ENCODE measurements around the gene RPS6KA2. TPM values are rescaled to one million over a fixed set of nuclear protein-coding genes. Genes with fewer than 3 reads are reported as not detected.

RPS6KA2 gene
- total and polyA plus RNA-seq, 7 experiments from 2014 or later: 4.5 to 17.1 (median 6.6) TPM

- peaks cover 6 to 32% (median 15%) of the 10 kb centered on the region in 5 donors for H3K27me3 Mint-ChIP-seq
- ATAC-seq: no peak
- peak overlapping the region in 1 of 9 donors; percentile 16 for H3K27ac Mint-ChIP-seq
- no peaks in the 10 kb centered on the region for H3K9me3 ChIP-seq (ENCODE audit: control insufficient read depth in 2 of 3, low read length in 3 of 3)
- peaks cover 0 to 4% (median 0%) of the 10 kb centered on the region in 5 donors for H3K36me3 Mint-ChIP-seq
- H3K4me1 ChIP-seq (ENCODE audit: control insufficient read depth in 2 of 2, insufficient read depth in 2 of 2, low read length in 2 of 2): no peaks in the 10 kb centered on the region
- peaks cover 0 to 18% (median 10%) of the 10 kb centered on the region in 7 donors for H3K4me1 Mint-ChIP-seq
- intact Hi-C loops (cut with micrococcal nuclease): no loop called here
- H3K4me3 Mint-ChIP-seq: peak overlapping the region in 5 of 10 donors; percentile 2 to 69 (median 37)
- POLR2A ChIA-PET: interaction anchor here (0.6 kb wide), 1 partner anchor 357 kb away, joined by 5 read pairs; no protein-coding TSS in a partner anchor
- no peaks in the 10 kb centered on the region for H3K27me3 ChIP-seq (ENCODE audit: control insufficient read depth in 2 of 2, insufficient read depth in 2 of 2, low read length in 2 of 2)
- H3K4me3 ChIP-seq (ENCODE audit: low read length): no peak overlapping the region
- CTCF ChIA-PET: no interaction called here
- DNase-seq: no peak
- no peaks in the 10 kb centered on the region for H3K36me3 ChIP-seq (ENCODE audit: control insufficient read depth in 2 of 3, insufficient read depth in 3 of 3, low read length in 3 of 3)
- H3K9me3 Mint-ChIP-seq: peaks cover 0 to under 1% (median 0%) of the 10 kb centered on the region in 11 donors
- no peak overlapping the region for H3K27ac ChIP-seq (ENCODE audit: low read depth, low read length)
These were observed 30.5 kb upstream of the RPS6KA2 start for GRCh38 chr6:166657531-166657930.

DNA sequence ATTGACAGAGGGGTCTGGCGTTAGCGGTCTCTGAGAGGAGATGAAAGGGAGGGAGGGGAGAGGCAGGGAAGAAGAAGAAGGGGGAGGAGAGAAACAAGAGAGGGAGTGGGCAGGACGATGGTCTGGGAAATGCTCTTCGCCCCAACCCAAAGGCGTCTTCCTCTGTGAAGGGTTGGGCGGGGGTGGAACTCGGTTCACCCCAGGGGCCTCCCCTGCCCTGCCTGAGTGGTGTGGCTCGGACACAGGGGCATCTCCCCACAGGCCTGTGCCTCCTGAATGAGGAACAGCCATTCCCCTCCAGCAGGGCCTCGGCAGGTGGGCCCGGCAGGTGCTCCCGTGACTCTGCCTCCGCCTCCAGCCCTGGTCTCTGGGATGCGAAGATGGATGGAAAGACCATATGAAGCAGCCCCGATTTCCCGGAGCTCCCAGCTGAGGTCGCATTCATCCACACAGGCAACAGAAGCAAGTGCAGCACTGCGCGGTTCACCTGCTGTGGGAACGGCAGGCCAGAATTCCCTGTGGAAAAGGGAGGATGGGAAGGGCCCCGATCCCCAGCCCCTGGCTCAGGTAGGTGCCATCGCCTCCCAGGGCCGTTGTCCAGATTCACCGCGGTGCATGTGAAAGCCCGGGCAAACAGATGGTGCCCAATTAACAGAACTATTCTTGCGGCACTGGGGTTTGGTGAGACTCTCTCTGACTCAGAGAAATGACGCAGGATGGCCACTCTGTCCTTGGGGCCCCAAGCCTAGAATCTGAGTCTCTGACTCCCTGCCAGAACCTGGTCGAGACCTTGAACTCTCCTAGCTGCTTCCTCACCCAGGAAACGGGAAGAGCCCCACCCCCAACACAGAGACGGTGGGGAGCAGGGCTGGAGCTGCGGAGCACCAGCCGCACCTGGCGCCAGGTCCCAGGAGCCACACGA lies 29.4 kb upstream of the RPS6KA2 start:
- peaks cover 0 to 18% (median 10%) of the 10 kb centered on the region in 7 donors for H3K4me1 Mint-ChIP-seq
- H3K36me3 Mint-ChIP-seq: peaks cover 0 to 4% (median 0%) of the 10 kb centered on the region in 5 donors
- peak overlapping the region in 5 of 10 donors; percentile 30 to 69 (median 37) for H3K4me3 Mint-ChIP-seq
- H3K4me3 ChIP-seq (ENCODE audit: low read length): no peak overlapping the region
- H3K36me3 ChIP-seq (ENCODE audit: control insufficient read depth in 2 of 3, insufficient read depth in 3 of 3, low read length in 3 of 3): no peaks in the 10 kb centered on the region
- DNase-seq: no peak
- ChIA-PET CTCF (no interaction called here), POLR2A (interaction anchor here (0.6 kb wide), 1 partner anchor 356 kb away, joined by 5 read pairs; no protein-coding TSS in a partner anchor)
- no peaks in the 10 kb centered on the region for H3K9me3 Mint-ChIP-seq
- ATAC-seq: peak; percentile 32
- intact Hi-C loops (cut with micrococcal nuclease): no loop called here
- H3K27ac ChIP-seq (ENCODE audit: low read depth, low read length): no peak overlapping the region
- H3K27me3 Mint-ChIP-seq: peaks cover 5 to 30% (median 15%) of the 10 kb centered on the region in 5 donors
- no peaks in the 10 kb centered on the region for H3K9me3 ChIP-seq (ENCODE audit: control insufficient read depth in 2 of 3, low read length in 3 of 3)
- H3K27ac Mint-ChIP-seq: no peak overlapping the region
- no peaks in the 10 kb centered on the region for H3K27me3 ChIP-seq (ENCODE audit: control insufficient read depth in 2 of 2, insufficient read depth in 2 of 2, low read length in 2 of 2)
- no peaks in the 10 kb centered on the region for H3K4me1 ChIP-seq (ENCODE audit: control insufficient read depth in 2 of 2, insufficient read depth in 2 of 2, low read length in 2 of 2)

DNA sequence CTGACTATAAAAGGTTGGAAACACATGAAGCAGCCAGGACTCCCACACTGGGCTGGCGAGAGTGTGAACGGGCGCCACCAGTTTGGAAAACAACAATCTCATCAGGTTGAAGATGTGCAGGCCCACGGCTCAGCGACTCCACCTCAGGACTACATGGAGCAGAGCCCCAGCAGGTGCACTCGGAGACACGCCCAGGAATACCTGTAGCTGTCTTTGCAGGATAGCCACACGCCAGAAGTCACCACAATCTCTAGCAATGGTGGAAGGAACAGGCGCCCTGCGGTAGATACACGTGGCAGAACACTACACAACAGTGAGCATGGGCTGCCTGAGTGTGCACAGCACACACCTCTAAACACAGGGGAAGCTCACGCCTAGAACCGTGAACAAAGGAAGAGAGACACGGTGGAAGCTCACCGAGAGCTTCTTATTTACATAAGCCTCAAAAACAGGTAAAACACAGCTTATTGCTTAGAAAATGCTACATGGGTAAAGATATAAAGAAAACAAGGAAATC lies 28.7 kb upstream of the RPS6KA2 start:
- Mint-ChIP-seq H3K4me1 (peaks cover 0 to 18% (median 10%) of the 10 kb centered on the region in 7 donors), H3K36me3 (peaks cover 0 to 4% (median 0%) of the 10 kb centered on the region in 5 donors), H3K27ac (no peak overlapping the region), H3K9me3 (no peaks in the 10 kb centered on the region), H3K27me3 (peaks cover 5 to 30% (median 15%) of the 10 kb centered on the region in 5 donors), H3K4me3 (no peak overlapping the region)
- POLR2A ChIA-PET: no interaction called here
- no peaks in the 10 kb centered on the region for H3K36me3 ChIP-seq (ENCODE audit: control insufficient read depth in 2 of 3, insufficient read depth in 3 of 3, low read length in 3 of 3)
- no peak for ATAC-seq
- intact Hi-C loops (cut with micrococcal nuclease): no loop called here
- H3K27ac ChIP-seq (ENCODE audit: low read depth, low read length): no peak overlapping the region
- H3K4me3 ChIP-seq (ENCODE audit: low read length): no peak overlapping the region
- no peaks in the 10 kb centered on the region for H3K27me3 ChIP-seq (ENCODE audit: control insufficient read depth in 2 of 2, insufficient read depth in 2 of 2, low read length in 2 of 2)
- H3K9me3 ChIP-seq (ENCODE audit: control insufficient read depth in 2 of 3, low read length in 3 of 3): no peaks in the 10 kb centered on the region
- H3K4me1 ChIP-seq (ENCODE audit: control insufficient read depth in 2 of 2, insufficient read depth in 2 of 2, low read length in 2 of 2): no peaks in the 10 kb centered on the region
- CTCF ChIA-PET: no interaction called here
- no peak for DNase-seq

DNA sequence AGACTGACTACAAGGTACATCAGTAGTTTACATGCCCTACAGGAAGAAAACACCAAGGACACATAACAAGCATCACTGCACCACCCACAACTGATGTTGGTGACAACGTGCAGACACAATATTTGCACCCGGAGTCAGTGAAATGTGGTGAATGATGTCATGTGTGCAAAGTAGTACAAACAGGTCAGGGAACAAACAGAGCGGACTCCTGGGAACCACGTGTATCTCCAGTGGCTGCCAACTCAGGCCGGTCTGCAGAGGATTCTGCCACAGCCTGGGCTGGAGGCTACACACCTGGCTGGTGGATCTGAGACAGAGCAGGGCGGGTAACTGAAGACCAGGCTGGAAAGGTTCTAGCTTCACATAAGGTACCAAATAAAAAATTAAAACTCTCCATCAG lies 28.2 kb upstream of the RPS6KA2 start:
- CTCF ChIA-PET: no interaction called here
- Histone ChIP-seq H3K4me1 (ENCODE audit: control insufficient read depth in 2 of 2, insufficient read depth in 2 of 2, low read length in 2 of 2) (no peaks in the 10 kb centered on the region), H3K4me3 (ENCODE audit: low read length) (no peak overlapping the region), H3K36me3 (ENCODE audit: control insufficient read depth in 2 of 3, insufficient read depth in 3 of 3, low read length in 3 of 3) (no peaks in the 10 kb centered on the region), H3K27me3 (ENCODE audit: control insufficient read depth in 2 of 2, insufficient read depth in 2 of 2, low read length in 2 of 2) (no peaks in the 10 kb centered on the region), H3K9me3 (ENCODE audit: control insufficient read depth in 2 of 3, low read length in 3 of 3) (no peaks in the 10 kb centered on the region), H3K27ac (ENCODE audit: low read depth, low read length) (no peak overlapping the region)
- intact Hi-C loops (cut with micrococcal nuclease): no loop called here
- no peak overlapping the region for H3K4me3 Mint-ChIP-seq
- H3K4me1 Mint-ChIP-seq: peaks cover 0 to 18% (median 10%) of the 10 kb centered on the region in 7 donors
- peaks cover 0 to 4% (median 0%) of the 10 kb centered on the region in 5 donors for H3K36me3 Mint-ChIP-seq
- no peak overlapping the region for H3K27ac Mint-ChIP-seq
- peaks cover 5 to 30% (median 14%) of the 10 kb centered on the region in 5 donors for H3K27me3 Mint-ChIP-seq
- DNase-seq (no peak), ATAC-seq (no peak)
- H3K9me3 Mint-ChIP-seq: no peaks in the 10 kb centered on the region
- POLR2A ChIA-PET: no interaction called here

DNA sequence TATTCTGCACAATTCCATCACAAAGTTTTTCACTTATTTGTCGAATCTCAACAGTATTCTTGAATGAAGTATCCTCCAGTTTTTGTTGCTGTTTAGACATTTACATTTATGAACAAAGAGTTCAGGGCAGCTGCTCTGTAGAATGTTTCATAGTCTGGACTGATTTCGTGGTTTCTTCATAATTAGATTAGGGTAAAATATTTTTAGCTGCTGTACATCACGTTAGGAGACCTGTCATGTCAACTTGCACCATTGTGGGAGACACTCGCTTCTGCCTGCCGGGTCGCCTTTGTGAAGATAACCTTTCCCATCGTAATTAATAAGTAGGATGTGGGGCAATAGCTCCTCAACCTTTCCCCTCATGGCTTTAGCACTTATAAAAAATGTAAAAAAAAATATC lies 27.5 kb upstream of the RPS6KA2 start:
- Histone ChIP-seq H3K27me3 (ENCODE audit: control insufficient read depth in 2 of 2, insufficient read depth in 2 of 2, low read length in 2 of 2) (no peaks in the 10 kb centered on the region), H3K27ac (ENCODE audit: low read depth, low read length) (no peak overlapping the region), H3K36me3 (ENCODE audit: control insufficient read depth in 2 of 3, insufficient read depth in 3 of 3, low read length in 3 of 3) (no peaks in the 10 kb centered on the region), H3K4me3 (ENCODE audit: low read length) (no peak overlapping the region), H3K4me1 (ENCODE audit: control insufficient read depth in 2 of 2, insufficient read depth in 2 of 2, low read length in 2 of 2) (no peaks in the 10 kb centered on the region), H3K9me3 (ENCODE audit: control insufficient read depth in 2 of 3, low read length in 3 of 3) (no peaks in the 10 kb centered on the region)
- ChIA-PET CTCF (no interaction called here), POLR2A (no interaction called here)
- Mint-ChIP-seq H3K4me3 (no peak overlapping the region), H3K27me3 (peaks cover 5 to 30% (median 12%) of the 10 kb centered on the region in 5 donors), H3K4me1 (peaks cover 0 to 18% (median 10%) of the 10 kb centered on the region in 7 donors), H3K9me3 (no peaks in the 10 kb centered on the region), H3K27ac (no peak overlapping the region), H3K36me3 (peaks cover 0 to 4% (median 0%) of the 10 kb centered on the region in 5 donors)
- ATAC-seq (no peak), DNase-seq (no peak)
- intact Hi-C loops (cut with micrococcal nuclease): no loop called here

DNA sequence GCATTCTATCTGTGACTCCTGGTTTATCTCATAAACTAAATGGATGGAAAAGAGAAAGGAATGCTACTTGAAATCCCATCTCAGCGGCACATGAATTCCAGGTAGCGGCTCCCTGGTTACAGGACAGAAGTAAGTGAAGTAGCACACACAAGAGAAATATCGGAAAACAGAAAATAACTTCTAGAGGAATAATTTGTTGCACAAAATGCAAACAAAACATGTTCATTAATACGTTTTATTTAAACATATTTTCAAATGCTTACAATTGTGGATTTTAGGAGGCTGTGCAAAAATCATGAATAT lies 26.5 kb upstream of the RPS6KA2 start:
- Mint-ChIP-seq H3K9me3 (no peaks in the 10 kb centered on the region), H3K27ac (no peak overlapping the region), H3K4me3 (no peak overlapping the region), H3K4me1 (peaks cover 0 to 18% (median 10%) of the 10 kb centered on the region in 7 donors), H3K36me3 (peaks cover 0 to 4% (median 0%) of the 10 kb centered on the region in 5 donors), H3K27me3 (peaks cover 5 to 24% (median 12%) of the 10 kb centered on the region in 5 donors)
- no peak overlapping the region for H3K27ac ChIP-seq (ENCODE audit: low read depth, low read length)
- intact Hi-C loops (cut with micrococcal nuclease): no loop called here
- POLR2A ChIA-PET: no interaction called here
- H3K4me1 ChIP-seq (ENCODE audit: control insufficient read depth in 2 of 2, insufficient read depth in 2 of 2, low read length in 2 of 2): no peaks in the 10 kb centered on the region
- no peaks in the 10 kb centered on the region for H3K36me3 ChIP-seq (ENCODE audit: control insufficient read depth in 2 of 3, insufficient read depth in 3 of 3, low read length in 3 of 3)
- DNase-seq (no peak), ATAC-seq (no peak)
- H3K27me3 ChIP-seq (ENCODE audit: control insufficient read depth in 2 of 2, insufficient read depth in 2 of 2, low read length in 2 of 2): no peaks in the 10 kb centered on the region
- no peaks in the 10 kb centered on the region for H3K9me3 ChIP-seq (ENCODE audit: control insufficient read depth in 2 of 3, low read length in 3 of 3)
- H3K4me3 ChIP-seq (ENCODE audit: low read length): no peak overlapping the region
- CTCF ChIA-PET: no interaction called here
